ENCODE results near the gene VPS13D.

- no peak for TF ChIP-seq CEBPB (IDR thresholded peaks at IDR 0.05)
- no peak for TF ChIP-seq CREB1 (IDR thresholded peaks at IDR 0.05; ENCODE audit: low read depth)
- no peak for TF ChIP-seq TEAD4 (IDR thresholded peaks at IDR 0.05)
- no peak for TF ChIP-seq EP300 (IDR thresholded peaks at IDR 0.05; ENCODE audit: borderline replicate concordance)
- no peak for TF ChIP-seq YY1 (IDR thresholded peaks at IDR 0.05; ENCODE audit: low read depth)
- TF ChIP-seq NFIC (IDR thresholded peaks at IDR 0.05), result no peak
- no peak for TF ChIP-seq REST (IDR thresholded peaks at IDR 0.05; ENCODE audit: low read depth)
- no peak for TF ChIP-seq EGR1 (IDR thresholded peaks at IDR 0.05)
- TF ChIP-seq TAF1 (IDR thresholded peaks at IDR 0.05; ENCODE audit: low read depth), result no peak
- TF ChIP-seq TCF12 (IDR thresholded peaks at IDR 0.05; ENCODE audit: low read depth), result no peak
- TF ChIP-seq MAX (IDR thresholded peaks at IDR 0.05), result no peak
- no peak for TF ChIP-seq ZBTB7A (IDR thresholded peaks at IDR 0.05; ENCODE audit: low read depth)
- TF ChIP-seq, protein P1, sequence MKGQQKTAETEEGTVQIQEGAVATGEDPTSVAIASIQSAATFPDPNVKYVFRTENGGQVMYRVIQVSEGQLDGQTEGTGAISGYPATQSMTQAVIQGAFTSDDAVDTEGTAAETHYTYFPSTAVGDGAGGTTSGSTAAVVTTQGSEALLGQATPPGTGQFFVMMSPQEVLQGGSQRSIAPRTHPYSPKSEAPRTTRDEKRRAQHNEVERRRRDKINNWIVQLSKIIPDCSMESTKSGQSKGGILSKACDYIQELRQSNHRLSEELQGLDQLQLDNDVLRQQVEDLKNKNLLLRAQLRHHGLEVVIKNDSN (IDR thresholded peaks at IDR 0.05), result no peak
Observed at GRCh38 chr1:12468323-12468722, 238.5 kb downstream of the VPS13D start.
